Measurements from ENCODE around the gene SERPINB5. TPM values are rescaled to one million over a fixed set of nuclear protein-coding genes. Genes with fewer than 3 reads are reported as not detected.

SERPINB5 gene
- total and polyA plus RNA-seq, 4 donors: 0.05 TPM; not detected in 3

GRCh38 chr18:63443829-63444228 is 32.9 kb upstream of the SERPINB5 start:
- no peaks in the 10 kb centered on the region for H3K36me3 ChIP-seq (ENCODE audit: control insufficient read depth in 4 of 4, insufficient read depth in 3 of 4, low read depth in 1 of 4, low read length in 3 of 4)
- H3K4me3 ChIP-seq (ENCODE audit: low read depth in 1 of 3, low read length in 3 of 3): no peak overlapping the region
- WGBS: 94% methylated on average over 6 of the region's 6 CpGs
- peaks cover 1 to 17% (median 8%) of the 10 kb centered on the region in 4 donors for H3K4me1 ChIP-seq (ENCODE audit: control insufficient read depth in 4 of 4, insufficient read depth in 4 of 4, low read length in 3 of 4)
- H3K9me3 ChIP-seq (ENCODE audit: control insufficient read depth in 4 of 4, low read length in 3 of 4): no peaks in the 10 kb centered on the region
- H3K27me3 ChIP-seq (ENCODE audit: control insufficient read depth in 4 of 4, insufficient read depth in 4 of 4, low read length in 3 of 4): no peaks in the 10 kb centered on the region
- no peak overlapping the region for H3K9ac ChIP-seq (ENCODE audit: low read depth in 1 of 2, low read length in 2 of 2)
- H3K27ac ChIP-seq (ENCODE audit: low read depth in 1 of 2, low read length in 2 of 2): no peak overlapping the region
- no peak for DNase-seq (ENCODE audit: low spot score)
- TF ChIP-seq NR2F2 (IDR thresholded peaks at IDR 0.05) (no peak), FOXA1 (IDR thresholded peaks at IDR 0.05) (no peak), TAF1 (conservative IDR thresholded peaks at IDR 0.05) (no peak), FOXA2 (IDR thresholded peaks at IDR 0.05) (no peak), MAX (IDR thresholded peaks at IDR 0.05) (no peak), EGR1 (IDR thresholded peaks at IDR 0.05; ENCODE audit: low read depth in 2 of 2) (no peak), GABPA (IDR thresholded peaks at IDR 0.05 in 1 of 2, conservative IDR thresholded peaks at IDR 0.05 in 1 of 2) (no peak), RAD21 (IDR thresholded peaks at IDR 0.05) (no peak), SP1 (IDR thresholded peaks at IDR 0.05) (no peak), JUND (IDR thresholded peaks at IDR 0.05) (no peak), CTCF (IDR thresholded peaks at IDR 0.05; ENCODE audit: low read depth, low read length, missing input control) (no peak), ATF3 (IDR thresholded peaks at IDR 0.05) (no peak), HNF4G (IDR thresholded peaks at IDR 0.05) (no peak), RXRA (IDR thresholded peaks at IDR 0.05) (no peak), ZBTB33 (IDR thresholded peaks at IDR 0.05) (no peak), YY1 (IDR thresholded peaks at IDR 0.05) (no peak), HNF4A (conservative IDR thresholded peaks at IDR 0.05) (no peak), REST (IDR thresholded peaks at IDR 0.05) (no peak)
